Fibroblast of gingiva (primary cell): Measurements from ENCODE around the gene MYO6.
"Not testable (repeated sequence)": the region's sequence is repeated elsewhere in the genome, so short reads cannot be mapped to it uniquely, and the experiment has no call there.

Source experiments
- DNase-seq: peaks from one replicate; pipeline ENCODE4 v3.0.0-alpha.2; 2011; ENCODE audit warnings: low read depth

The MYO6 gene

GRCh38 chr6:75893058-75893775 lies 144.2 kb downstream of the MYO6 start:
- DNase-seq, result peak; percentile 79

DNA sequence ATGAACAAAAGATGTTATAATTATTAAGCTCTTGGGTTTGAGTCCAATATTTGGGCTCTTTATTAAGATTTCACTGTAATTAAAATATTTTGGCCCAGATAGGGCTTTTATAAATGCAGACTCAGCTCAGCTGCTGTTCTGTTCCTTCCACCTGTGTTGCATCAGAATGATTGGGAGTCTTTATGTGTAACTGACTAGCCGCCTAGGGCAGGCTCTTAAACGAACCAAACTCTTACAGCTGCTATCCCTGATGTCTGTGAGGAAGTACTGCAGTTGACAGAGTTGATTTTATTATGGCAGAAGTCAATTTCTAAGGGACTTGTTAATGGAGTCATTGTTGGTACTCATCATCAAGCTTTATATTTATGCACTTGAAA lies 144.7 kb downstream of the MYO6 start:
- no peak for DNase-seq

GRCh38 chr6:75896526-75896925 lies 147.5 kb downstream of the MYO6 start:
- DNase-seq, result no peak

DNA sequence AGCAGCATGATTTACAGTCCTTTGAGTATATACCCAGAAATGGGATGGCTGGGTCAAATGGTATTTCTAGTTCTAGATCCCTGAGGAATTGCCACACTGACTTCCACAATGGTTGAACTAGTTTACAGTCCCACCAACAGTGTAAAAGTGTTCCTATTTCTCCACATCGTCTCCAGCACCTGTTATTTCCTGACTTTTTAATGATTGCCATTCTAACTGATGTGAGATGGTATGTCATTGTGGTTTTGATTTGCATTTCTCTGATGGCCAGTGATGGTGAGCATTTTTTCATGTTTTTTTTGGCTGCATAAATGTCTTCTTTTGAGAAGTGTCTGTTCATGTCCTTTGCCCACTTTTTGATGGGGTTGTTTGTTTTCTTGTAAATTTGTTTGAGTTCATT lies 151.2 kb downstream of the MYO6 start:
- not testable (repeated sequence) for DNase-seq

DNA sequence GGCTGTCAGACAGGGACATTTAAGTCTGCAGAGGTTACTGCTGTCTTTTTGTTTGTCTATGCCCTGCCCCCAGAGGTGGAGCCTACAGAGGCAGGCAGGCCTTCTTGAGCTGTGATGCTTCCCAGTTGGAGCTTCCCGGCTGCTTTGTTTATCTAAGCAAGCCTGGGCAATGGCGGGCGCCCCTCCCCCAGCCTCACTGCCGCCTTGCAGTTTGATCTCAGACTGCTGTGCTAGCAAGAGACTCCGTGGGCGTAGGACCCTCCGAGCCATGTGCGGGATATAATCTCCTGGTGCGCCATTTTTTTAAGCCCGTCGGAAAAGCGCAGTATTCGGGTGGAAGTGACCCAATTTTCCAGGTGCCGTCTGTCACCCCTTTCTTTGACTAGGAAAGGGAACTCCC lies 156.1 kb downstream of the MYO6 start:
- not testable (repeated sequence) for DNase-seq

DNA sequence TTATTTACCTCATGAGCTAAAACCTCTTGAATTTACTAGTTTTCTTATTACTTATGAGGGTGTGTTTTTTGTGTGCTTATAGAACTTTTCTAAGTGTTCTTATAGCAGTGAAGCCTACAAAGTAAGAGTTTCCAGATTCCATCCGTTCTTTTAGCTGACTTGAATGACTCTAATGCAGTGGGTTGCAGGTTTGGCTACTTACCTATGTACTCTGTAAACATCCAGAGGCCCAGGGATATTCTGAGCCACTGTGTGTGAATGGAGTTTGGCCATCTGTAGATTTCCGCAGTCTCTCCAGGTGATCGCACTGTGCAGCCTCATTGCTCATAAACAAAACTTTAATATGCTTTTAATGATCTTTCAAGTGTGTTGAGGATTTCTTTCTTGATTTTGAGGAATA lies 157.8 kb downstream of the MYO6 start:
- DNase-seq, result no peak

- no peak for DNase-seq
Measured at GRCh38 chr6:75907444-75907843, 158.4 kb downstream of the MYO6 start.

GRCh38 chr6:75913040-75913439 lies 164.0 kb downstream of the MYO6 start:
- no peak for DNase-seq

- DNase-seq, result no peak
Measured at GRCh38 chr6:75922226-75922625, 173.2 kb downstream of the MYO6 start.

- no peak for DNase-seq
Measured at GRCh38 chr6:75926293-75927168, 177.5 kb downstream of the MYO6 start.

GRCh38 chr6:75931011-75931680 lies 182.1 kb downstream of the MYO6 start:
- no peak for DNase-seq

DNA sequence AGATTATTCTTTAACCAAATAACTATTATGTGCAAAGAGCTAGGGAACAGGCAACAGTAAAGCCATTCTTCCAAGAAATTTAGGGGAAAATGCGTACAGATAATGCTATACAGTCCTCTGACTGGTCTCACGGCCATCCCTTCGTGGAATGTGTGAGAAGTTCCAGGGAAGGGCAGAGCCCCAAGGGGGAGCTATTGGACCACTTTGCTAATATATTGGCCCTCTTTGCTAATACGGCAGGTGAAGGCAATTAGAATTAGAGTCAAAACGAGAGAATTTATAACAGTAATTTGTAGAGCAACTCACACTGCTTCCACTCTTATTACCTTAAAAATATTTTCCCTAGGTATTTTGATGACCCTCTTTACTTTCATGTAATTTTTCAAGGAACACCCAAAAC lies 183.0 kb downstream of the MYO6 start:
- no peak for DNase-seq

GRCh38 chr6:75933387-75933975 lies 184.4 kb downstream of the MYO6 start:
- DNase-seq, result no peak

- peak; percentile 64 for DNase-seq
Measured at GRCh38 chr6:75934643-75935472, 185.8 kb downstream of the MYO6 start.

DNA sequence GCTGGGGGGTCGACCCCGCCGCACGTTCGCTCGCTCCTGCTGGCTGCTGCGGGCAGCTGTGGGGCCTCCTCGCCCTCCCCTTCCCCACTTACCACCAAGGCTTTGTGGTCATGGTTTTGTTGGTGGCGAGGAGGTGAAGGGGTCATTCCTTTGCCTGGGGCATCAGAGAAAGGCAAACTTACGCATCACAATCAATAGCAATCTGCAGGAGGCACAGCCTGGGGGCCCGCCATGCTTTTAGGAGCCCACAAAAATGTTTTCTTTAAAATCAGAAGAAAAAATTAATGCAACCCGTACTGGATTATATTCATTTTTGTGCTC lies 186.4 kb downstream of the MYO6 start:
- no peak for DNase-seq

GRCh38 chr6:75936682-75937081 lies 187.6 kb downstream of the MYO6 start:
- no peak for DNase-seq

GRCh38 chr6:75937846-75938245 lies 188.8 kb downstream of the MYO6 start:
- DNase-seq, result no peak

DNA sequence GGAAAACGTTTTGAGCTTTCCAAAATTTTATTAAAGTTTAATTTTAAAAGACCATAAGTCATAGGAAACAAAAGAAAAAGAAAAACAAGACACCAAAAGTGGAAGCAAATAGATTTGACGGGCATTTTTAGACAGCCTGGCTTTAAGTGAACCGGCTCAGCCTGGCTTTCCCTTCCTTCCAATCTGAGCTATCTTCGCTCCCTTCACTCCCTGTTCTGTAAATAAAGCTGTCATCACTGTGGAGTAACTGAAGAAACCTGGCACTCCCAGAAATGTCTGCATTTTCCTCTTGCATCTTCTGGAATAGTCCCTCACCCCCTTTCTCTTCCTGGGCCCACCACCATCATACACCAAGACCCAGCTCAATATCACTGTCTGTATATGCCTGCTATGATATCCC lies 191.5 kb downstream of the MYO6 start:
- no peak for DNase-seq

DNA sequence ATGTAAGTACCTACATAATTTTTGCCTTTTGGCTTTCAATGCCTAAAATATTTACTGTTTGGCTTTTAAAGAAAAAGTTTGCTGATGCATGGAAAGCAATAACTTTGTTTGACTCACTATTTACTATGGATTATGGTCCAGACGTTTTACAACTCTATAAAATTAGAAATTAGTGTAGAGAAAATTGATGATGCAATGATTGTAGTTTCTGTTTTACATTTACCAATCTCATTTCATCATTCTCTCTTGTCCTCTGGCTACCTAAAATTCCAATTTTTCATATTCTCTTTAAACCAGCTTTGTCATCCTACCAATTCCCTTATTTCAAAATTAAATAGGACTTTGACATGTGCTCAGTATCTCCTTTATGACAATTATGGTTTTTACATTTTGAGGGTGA lies 192.5 kb downstream of the MYO6 start:
- DNase-seq, result no peak

GRCh38 chr6:75943381-75943780 lies 194.3 kb downstream of the MYO6 start:
- DNase-seq, result no peak

DNA sequence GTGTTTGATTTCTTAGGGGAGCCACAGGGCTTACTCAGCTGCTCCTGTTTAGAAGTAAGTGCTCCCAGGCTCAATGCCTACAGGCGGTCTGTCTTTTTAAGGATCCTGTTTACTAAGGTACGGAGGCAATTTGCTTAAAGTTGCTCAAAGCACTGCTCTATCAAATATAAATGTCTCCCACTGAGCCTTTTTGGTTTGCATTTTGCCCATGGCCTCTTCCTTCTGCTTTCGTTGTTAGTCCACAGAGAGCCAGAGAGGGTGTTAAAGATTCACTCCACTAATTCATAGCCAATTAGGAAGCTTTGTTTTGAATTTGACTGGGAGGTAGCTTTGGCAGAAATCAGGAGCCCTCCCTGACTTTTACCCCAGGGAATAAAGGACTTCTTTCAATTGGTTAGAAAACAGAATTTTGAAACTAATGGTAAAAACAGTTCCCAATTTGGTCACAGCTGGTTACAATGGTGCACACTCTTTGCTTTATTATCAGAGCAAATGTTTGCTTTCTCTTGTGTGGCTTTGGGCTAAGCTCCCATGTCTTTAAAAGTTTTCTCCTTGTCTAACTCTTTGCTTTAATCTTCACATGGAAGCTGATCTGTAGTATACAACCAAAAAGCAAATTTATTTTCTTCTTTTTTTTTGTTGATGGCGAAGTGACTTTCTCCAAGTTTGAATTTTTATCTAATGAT lies 197.2 kb downstream of the MYO6 start:
- DNase-seq, result no peak
